Colon (tissue), 2 donors: ENCODE data around the gene POU5F1.
"Not testable (repeated sequence)": the region's sequence is repeated elsewhere in the genome, so short reads cannot be mapped to it uniquely, and the experiment has no call there.

Experiments
- FAIRE-seq: peaks from 2 replicates; lab custom pipeline; 2012; peaks lifted over from hg19 to GRCh38; lab: Jason Lieb, UNC
- donor health status: control.
- donor health status: control.

The POU5F1 gene

GRCh38 chr6:31190488-31190887 lies 20.0 kb upstream of the POU5F1 start:
- FAIRE-seq = no peak

DNA sequence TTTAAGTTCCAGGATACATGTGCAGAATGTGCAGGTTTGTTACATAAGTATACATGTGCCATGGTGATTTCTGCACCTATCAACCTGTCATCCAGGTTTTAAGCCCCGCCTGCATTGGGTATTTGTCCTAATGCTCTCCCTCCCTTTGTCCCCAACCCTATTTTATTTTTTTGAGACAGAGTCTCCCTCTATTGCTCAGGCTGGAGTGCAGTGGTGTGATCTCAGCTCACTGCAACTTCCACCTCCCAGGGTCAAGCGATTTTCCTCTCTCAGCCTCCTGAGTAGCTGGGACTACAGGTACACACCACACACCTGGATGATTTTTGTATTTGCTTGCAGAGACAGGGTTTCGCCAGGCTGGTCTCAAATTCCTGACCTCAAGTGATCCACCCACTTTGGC lies 18.7 kb upstream of the POU5F1 start:
- FAIRE-seq = not testable (repeated sequence)

DNA sequence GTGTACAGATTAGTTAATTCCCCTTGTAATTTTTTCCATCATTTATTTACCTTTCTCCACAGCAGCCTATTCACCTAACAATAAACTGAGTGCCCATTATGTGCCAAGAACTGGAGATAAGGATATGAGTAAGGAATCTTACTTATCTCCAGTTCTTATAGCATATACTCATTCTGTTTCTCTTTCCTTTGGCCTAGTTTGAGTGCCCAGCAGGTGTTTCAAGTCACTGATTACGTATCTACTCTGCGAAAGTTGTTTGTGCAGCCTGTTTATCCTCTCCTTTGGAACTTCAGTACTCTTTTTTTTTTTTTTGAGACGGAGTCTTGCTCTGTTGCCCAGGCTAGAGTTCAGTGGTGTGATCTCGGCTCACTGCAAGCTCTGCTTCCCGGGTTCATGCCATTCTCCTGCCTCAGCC lies 17.3 kb upstream of the POU5F1 start:
- no peak for FAIRE-seq

GRCh38 chr6:31186052-31186734 lies 15.7 kb upstream of the POU5F1 start:
- FAIRE-seq = no peak

GRCh38 chr6:31185695-31186051 lies 15.2 kb upstream of the POU5F1 start:
- FAIRE-seq = not testable (repeated sequence)

DNA sequence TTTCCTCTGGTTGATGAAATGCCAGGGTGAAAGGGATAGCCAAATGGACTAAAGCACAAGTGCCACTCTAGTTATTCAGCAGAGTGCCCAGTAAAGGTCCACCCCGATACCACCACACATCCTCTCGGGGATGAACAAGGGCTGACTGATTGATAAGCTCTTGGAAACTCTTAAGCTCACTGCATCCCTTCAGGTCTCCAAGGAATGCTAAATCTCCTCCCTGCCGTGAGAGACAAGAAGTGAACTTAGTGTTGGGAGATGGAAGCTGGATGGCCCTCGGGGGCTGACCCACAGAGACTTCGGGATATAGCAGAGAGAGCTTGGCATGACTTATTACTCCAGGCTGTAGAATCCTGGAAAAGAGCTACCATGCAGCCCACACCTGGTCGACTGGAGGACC lies 13.4 kb upstream of the POU5F1 start:
- FAIRE-seq = not testable (repeated sequence)

DNA sequence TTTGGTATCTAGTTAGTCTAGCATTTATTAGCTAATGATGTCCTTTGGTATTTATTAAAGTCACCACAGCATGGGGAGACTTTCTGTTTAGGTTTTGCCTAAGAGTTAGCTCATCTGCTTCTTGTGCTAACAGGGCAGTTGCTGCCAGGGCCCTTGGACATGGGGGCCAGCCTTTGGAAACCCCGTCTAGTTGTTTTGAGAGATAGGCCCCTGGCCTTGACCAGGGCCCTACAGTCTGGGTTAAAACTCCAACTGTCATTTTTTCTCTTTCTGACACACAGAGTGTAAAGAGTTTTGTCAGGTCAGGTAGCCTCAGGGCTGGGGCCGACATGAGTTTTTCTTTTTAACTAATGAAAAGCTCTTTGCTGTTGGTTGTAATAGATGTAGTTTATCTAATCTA lies 12.8 kb upstream of the POU5F1 start:
- FAIRE-seq = not testable (repeated sequence)

GRCh38 chr6:31180500-31180899 lies 10.0 kb upstream of the POU5F1 start:
- no peak for FAIRE-seq

GRCh38 chr6:31179896-31180295 lies 9.4 kb upstream of the POU5F1 start:
- no peak for FAIRE-seq

GRCh38 chr6:31179042-31179386 lies 8.5 kb upstream of the POU5F1 start:
- no peak for FAIRE-seq

- FAIRE-seq = no peak
Measured at GRCh38 chr6:31178143-31179041, 7.9 kb upstream of the POU5F1 start.

DNA sequence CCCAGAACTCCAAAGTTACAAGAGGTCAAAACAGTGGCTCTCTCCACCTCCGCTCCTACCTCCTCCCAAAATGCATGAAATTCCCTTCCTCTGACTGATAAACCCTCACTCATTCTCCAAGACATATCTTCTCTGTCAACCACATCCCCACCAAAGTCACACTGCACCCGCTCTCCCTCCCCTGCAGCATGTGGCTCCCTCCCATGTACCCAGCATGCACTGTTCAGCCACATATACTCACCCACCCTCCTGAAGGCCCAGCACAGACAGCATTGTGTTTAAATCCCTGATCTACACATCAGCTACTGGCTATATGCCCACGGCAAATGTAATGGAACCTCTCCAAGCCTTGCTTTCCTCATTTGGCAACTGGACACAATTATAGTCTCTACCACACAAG lies 5.5 kb upstream of the POU5F1 start:
- FAIRE-seq = no peak

- no peak for FAIRE-seq
Measured at GRCh38 chr6:31174378-31174777, 3.9 kb upstream of the POU5F1 start.

DNA sequence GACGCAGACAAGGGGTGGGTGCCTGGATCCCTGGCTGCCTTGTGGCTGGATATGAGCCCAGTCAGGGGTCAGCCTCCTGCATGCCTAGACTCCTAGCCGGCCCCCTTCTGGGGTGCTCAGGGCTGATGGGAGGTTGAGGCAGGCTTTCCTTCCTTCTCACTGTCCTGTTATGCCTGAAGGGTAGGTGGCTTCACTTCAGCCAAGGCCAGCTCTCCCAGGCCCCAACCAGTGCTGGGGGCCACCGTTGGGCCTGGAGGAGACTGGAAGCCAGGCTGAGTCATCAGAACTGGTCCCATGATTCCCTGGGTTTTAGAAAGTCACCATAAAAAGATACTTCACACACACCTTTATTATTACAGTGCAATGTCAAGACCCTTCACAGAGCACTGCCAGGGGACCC lies 2.9 kb upstream of the POU5F1 start:
- no peak for FAIRE-seq

DNA sequence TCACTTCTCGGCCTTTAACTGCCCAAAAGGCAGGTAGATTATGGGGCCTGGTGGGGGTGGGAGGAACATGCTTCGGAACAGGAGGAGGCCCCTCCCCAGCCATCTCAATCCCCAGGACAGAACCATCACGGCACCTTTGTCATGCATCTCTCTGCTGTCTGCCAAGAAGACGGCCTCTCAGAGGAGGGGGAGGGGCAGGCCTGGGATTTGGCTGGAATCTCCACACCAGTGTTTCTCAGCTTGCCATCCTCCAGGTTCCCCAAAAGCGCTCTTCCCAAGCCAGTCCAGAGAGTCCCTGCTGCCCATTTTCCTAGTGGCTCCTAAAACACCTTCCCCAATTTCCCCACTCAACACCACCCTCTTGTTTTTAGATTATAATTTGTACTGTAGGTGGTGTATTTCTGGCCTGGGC lies 2.5 kb upstream of the POU5F1 start:
- FAIRE-seq = no peak

DNA sequence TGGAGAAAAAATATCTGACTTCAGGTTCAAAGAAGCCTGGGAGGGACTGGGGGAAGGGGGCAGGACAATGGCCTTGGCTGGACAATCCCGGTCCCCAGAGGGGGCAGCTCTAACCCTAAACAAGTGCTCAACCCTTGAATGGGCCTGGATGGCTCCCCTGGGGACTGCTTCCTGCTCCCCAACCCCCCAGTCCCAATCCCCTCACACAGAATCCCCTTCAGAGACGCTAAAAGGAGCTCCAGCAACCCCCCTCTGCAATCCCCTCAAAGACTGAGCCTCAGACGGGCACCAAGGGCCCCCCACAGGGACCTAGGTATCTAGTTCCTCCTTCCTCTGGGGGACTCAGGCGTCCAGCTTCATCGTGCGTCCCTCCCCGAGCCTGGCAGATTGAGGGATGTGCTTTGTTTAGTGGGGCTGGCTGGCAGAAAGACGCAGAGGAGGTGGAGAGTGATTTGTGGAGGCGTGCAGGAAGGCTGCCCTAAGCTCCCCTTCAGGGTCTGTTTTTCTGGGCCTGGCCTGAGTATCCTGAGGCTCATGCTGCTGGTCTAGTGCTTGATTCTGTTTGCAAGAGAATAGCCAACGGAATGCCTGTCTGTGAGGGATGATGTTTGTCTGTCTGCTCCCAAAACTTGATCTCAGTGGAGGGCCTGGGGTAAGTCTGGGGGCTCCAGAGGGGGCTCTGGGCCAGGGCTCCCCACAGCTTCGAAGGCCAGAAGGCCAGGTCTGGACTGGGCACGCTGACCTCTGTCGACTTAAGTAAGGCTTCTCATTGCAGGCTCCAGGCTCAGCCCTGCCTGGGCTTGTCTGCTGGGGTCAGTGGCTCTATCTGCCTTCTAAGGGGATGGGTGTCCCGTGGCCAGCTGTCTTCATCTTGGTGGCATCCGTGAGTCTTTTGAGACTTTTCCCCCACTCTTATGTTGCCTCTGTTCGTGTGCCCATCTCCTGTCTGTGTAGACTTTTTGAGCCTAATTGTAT lies 1.7 kb upstream of the POU5F1 start:
- FAIRE-seq = no peak

GRCh38 chr6:31170987-31171671 lies 647 bp upstream of the POU5F1 start:
- no peak for FAIRE-seq

DNA sequence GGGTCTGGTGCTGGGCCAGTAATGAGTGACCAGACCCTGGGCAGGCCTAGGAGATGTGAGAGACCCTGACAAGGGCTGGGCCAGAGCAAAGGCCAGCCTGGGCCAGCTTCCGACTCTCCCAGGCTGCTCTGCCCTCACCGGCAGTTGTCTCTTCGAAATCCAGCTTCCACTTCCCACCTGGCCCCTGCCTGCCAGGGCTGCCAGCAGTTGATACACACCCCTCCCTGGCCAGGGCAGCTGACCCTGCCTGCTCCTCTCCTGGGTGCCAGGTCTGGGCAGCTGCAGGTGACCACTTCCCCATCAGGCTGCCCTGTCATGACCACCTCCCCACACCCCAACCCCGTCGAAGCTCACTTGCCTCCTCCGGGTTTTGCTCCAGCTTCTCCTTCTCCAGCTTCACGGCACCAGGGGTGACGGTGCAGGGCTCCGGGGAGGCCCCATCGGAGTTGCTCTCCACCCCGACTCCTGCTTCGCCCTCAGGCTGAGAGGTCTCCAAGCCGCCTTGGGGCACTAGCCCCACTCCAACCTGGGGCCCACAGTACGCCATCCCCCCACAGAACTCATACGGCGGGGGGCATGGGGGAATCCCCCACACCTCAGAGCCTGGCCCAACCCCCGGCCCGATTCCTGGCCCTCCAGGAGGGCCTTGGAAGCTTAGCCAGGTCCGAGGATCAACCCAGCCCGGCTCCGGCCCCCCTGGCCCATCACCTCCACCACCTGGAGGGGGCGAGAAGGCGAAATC lies 453 bp downstream of the POU5F1 start:
- not testable (repeated sequence) for FAIRE-seq

GRCh38 chr6:31169123-31169857 lies 1.2 kb downstream of the POU5F1 start:
- no peak for FAIRE-seq

DNA sequence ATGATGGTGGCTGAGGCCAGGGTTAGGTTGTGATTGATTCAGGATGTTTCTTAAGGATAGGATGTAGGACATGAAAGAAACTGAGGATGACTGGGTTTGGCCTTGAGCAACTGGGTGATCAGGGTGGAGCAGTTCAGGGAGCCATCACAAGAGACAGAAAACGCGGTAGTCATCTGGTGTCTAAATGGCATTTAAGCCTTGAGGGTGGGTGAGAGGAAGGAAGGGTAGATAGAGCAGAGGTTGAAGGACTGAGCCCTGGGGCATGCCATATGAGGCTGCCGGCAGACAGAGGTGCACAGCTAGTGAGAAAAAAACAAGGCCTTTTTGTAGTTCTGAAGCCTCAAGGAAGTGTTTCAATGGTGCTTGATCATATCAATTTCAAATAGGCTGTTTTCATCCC lies 1.9 kb downstream of the POU5F1 start:
- FAIRE-seq = no peak
